Stimulated activated CD4-positive, alpha-beta T cell treated with anti-CD3 and anti-CD28 coated beads, Interleukin-1b, Interleukin-23, amount 100 ng/mL, for 4 hours (primary cell): ENCODE results near the gene MPV17L2.

Experiments
- DNase-seq, 2 donors: peaks; one replicate each; pipeline ENCODE4 v3.0.0-alpha.2; 2020; ENCODE audit warnings: low read depth in 2 of 2

Gene MPV17L2

DNA sequence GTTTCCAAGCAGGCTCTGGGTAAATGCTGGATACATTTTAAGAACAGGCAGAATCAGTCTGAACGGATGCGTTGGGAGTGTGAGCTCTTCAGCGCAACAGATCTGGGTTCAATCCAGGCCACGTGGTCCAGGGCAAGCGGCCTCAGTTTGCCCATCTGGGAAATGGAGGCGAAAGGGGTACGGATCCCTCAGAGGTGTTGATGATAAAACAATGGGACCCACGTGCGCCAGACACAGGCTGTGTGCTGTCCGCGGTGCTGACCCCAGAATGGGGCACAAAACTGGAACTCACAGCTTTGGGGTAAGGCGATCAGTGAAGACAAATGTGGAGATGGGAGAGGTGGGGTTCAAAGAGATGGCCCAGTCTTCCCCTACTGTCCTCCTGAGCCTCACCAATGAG lies 46.3 kb downstream of the MPV17L2 start:
- no peak for DNase-seq

DNA sequence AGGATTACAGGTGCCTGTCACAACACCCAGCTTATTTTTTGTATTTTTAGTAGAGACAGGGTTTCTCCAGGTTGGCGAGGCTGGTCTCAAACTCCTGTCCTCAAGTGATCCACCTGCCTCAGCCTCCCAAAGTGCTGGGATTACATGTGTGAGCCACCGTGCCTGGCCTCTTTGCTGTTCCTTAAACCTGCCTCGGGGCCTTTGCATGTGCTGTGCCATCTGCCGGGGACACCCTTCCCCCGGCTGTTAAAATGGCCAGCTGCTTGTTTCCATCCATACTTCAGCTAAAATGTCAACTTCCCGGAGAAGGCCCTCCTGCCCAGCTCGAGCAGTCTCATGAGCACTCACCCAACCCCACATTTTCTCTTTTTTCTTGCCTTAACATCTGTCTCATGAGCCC lies 52.3 kb downstream of the MPV17L2 start:
- DNase-seq, result no peak
